ENCODE measurements around the gene CNTNAP5.

DNA sequence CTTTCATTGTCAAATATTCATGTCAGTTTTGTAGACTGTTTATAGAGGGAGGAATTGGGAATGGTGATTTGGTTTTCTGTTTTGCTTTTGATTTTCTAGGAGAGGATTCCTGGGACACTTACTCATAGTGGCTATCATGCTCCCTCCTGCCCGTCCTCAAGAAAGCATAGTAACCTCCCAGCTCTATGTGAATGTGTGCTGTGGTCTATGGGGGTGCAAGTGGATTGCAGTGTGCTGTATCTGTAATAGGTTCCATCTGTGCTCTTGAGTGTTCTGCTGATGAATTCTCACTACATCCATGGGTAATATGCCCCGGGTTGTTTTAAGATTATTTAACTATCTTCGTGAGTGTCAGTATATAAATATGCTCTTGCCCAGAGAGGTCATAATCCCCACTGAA is 811.3 kb downstream of the CNTNAP5 start:
- TF ChIP-seq POLR2AphosphoS5 (IDR thresholded peaks at IDR 0.05) = no peak
- TF ChIP-seq CTCF (IDR thresholded peaks at IDR 0.05) = no peak

Measured in esophagus muscularis mucosa (tissue), 3 donors.